ENCODE data around the gene SPTBN1.
A peak's percentile ranks its signal among the peaks of the same experiment; 100 is the strongest.
"Not testable (repeated sequence)": the region's sequence is repeated elsewhere in the genome, so short reads cannot be mapped to it uniquely, and the experiment has no call there.

The SPTBN1 gene

DNA sequence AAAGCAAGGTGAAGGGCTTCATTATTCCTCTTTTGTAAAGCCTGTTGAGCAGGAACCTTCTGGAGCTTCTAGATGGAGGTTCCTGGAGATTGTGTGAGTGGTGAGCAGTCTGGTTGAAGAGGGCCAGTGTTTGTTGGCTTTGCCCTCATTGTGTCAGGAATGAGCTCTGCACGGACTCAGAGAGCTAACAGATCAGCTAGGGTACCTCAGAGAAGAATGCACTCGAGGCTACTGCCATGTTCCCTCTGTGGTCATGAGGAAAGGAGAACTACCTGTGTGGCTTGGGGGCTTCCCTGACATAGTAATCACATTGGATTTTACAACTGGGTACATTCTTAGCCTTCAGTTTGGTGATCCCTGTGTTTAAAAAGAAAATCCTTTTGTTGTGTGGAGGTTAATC lies 46.6 kb downstream of the SPTBN1 start:
- DNase-seq (ENCODE audit: low read depth in 2 of 2) = no peak

GRCh38 chr2:54503192-54503591 lies 47.1 kb downstream of the SPTBN1 start:
- DNase-seq (ENCODE audit: low read depth in 2 of 2) = no peak

GRCh38 chr2:54503828-54504227 lies 47.7 kb downstream of the SPTBN1 start:
- DNase-seq (ENCODE audit: low read depth in 2 of 2) = no peak

GRCh38 chr2:54504866-54505265 lies 48.7 kb downstream of the SPTBN1 start:
- no peak for DNase-seq (ENCODE audit: low read depth in 2 of 2)

DNA sequence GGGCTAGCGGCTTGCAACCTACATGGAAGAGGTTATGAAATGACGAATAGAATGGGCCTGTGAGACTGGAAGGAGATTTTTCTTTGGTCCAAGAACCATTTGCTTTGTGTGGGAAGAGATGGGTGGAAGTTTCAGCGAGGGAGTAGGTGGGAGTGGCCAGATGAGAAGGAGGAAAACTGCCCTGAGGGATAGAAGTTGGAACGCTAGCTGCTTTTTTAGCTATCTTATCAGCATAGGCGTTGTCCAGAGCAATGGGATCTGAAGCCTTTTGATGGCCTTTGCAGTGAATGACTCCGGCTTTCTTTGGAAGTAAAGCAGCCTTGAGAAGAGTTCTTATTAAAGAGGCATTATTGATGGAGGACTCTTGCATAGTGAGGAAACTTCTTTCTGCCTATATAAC lies 52.4 kb downstream of the SPTBN1 start:
- DNase-seq (ENCODE audit: low read depth in 2 of 2) = no peak

DNA sequence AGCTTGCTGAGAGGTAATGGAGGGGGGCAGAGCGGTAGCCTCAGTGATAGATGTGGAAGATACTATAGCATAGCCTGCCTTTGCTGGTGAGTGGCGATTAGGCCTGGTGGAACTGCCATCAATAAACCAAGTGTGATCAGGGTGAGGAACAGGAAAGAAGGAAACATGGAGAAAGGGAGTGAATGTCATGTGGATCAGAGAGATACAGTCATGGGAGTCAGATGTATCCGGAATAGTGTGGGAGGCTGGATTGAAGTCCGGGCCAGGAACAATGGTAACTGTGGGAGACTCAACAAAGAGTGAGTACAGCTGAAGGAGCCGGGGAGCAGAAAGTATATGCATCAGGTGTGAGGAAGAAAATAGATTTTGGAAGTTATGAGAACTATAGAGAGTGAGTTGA lies 52.9 kb downstream of the SPTBN1 start:
- DNase-seq (ENCODE audit: low read depth in 2 of 2) = not testable (repeated sequence)

GRCh38 chr2:54510916-54511315 lies 54.8 kb downstream of the SPTBN1 start:
- no peak for DNase-seq (ENCODE audit: low read depth in 2 of 2)

DNA sequence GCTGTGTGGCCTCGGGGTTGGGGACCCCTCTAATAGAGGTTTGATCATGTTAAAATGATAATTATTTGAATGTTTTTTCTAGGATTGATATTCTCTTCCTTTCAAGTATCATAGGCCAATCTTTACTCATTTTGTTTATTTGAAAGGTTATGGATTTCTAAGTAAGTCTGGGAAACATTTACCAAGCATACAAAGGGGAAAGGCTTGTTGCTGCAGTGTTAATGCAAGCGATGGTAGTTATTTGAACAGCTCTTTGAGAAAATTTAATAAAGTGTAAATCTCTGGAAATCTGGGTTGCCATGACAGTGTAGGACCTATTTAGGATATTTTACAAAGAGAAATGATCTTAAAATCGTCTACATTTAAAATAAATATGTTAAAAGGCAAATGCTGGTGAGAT lies 56.1 kb downstream of the SPTBN1 start:
- DNase-seq (ENCODE audit: low read depth in 2 of 2) = no peak

GRCh38 chr2:54512663-54513362 lies 56.7 kb downstream of the SPTBN1 start:
- no peak for DNase-seq (ENCODE audit: low read depth in 2 of 2)

DNA sequence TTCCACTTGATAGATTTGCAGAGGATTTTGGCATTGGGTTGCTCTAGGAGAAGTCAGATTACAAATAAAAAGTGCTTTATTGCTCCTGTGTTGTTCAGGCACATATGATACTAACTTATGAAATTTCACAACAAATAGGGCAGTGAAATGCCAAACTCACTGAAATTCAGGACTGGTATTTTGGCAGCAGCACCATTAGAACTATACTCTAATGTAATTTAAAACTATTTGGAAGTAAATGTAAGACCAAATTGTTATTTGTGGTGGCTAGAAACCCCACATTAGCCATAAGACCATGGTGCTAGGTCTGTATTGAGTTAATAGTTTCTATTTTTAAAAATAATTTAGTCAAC lies 57.2 kb downstream of the SPTBN1 start:
- DNase-seq (ENCODE audit: low read depth in 2 of 2) = no peak

- no peak for DNase-seq (ENCODE audit: low read depth in 2 of 2)
Measured at GRCh38 chr2:54514822-54515569, 58.9 kb downstream of the SPTBN1 start.

DNA sequence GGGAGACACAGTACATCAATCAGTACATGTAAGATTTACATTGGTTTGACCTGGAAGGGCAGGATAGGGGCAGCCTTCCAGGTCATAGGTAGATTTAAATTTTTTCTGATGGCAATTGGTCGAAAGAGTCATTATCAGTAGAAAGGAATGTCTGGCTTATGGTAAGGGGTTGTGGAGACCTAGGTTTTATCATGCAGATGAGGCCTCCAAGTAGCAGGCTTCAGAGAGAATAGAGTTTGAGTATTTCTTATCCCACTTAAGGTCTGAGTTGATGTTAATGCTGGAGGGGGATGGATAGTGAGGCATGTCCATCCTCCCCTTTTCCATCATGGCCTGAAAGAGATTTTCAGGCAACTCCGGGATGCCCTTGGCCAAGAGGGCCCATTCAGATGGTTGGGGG lies 60.7 kb downstream of the SPTBN1 start:
- no peak for DNase-seq (ENCODE audit: low read depth in 2 of 2)

- not testable (repeated sequence) for DNase-seq (ENCODE audit: low read depth in 2 of 2)
Measured at GRCh38 chr2:54518016-54518415, 61.9 kb downstream of the SPTBN1 start.

GRCh38 chr2:54518430-54518829 lies 62.3 kb downstream of the SPTBN1 start:
- DNase-seq (ENCODE audit: low read depth in 2 of 2) = no peak

- DNase-seq (ENCODE audit: low read depth in 2 of 2) = no peak
Measured at GRCh38 chr2:54519841-54520459, 63.8 kb downstream of the SPTBN1 start.

GRCh38 chr2:54520687-54521086 lies 64.6 kb downstream of the SPTBN1 start:
- DNase-seq (ENCODE audit: low read depth in 2 of 2) = peak; percentile 86 to 89

DNA sequence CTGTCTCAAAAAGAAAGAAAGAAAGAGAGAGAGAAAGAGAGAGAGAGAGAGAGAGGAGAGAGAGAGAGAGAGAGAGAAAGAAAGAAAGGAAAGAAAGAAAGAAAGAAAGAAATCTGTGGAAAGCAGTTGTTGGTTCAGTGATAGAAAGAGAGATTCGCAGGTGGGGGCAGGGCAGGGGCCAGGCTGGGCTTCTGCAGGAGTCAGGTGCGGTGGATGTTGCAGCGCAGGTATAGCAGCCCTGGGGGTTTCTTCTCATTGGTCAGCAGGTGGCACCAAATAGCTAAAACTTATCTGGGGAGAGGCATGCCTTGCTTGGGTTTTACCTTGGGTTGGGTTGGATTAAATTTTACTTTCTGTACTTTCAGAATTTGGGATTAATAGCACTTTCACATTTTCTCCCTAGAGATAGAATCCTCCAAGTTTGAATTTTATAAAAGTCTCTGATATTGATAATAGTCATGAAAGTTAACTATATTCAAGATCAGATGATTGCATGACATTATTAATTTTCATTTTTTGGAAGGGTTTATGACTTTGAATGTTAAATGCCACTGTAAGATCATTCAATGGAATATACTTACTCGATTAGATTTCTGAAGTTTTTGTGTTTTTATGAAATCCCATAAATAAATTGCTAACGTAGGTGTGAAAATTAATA lies 66.6 kb downstream of the SPTBN1 start:
- DNase-seq (ENCODE audit: low read depth in 2 of 2) = no peak

- DNase-seq (ENCODE audit: low read depth in 2 of 2) = no peak
Measured at GRCh38 chr2:54523324-54523959, 67.3 kb downstream of the SPTBN1 start.

DNA sequence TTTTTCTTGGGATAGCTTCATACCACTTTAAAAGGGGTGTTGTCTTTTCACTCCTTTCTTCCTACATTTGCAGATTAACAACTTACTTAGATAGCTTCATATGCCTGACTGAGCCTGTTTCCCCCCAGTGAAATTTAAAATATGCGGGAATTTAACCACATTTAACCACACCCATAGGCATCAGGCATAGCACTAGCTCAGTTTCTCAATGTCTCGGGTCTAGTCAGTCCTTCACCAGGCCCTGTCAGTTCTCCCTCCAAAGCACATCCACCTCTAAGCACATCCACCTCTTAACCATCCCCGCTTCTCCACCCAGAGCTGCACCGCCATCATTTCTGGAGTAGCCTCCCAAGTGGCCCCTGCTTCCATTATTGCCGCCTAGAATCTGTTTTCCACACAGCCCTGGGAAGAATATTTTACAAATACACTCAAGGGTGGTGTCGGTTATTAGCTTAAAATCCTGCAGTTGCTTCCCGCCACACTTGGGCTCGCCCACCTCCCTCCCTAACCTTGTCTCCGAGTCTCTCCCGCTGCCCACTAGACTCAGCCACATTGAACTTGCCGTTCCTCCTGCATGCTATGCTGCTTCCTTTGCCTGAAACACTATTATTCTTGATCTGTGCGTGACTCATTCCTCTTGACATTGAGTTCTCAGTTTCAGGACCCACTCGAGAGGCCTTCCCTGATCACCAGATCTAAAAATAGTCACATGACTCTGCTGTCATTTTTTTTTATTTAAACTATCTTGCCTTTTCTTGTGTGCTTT lies 68.3 kb downstream of the SPTBN1 start:
- peak; percentile 62 to 67 for DNase-seq (ENCODE audit: low read depth in 2 of 2)

- no peak for DNase-seq (ENCODE audit: low read depth in 2 of 2)
Measured at GRCh38 chr2:54525321-54525720, 69.2 kb downstream of the SPTBN1 start.

GRCh38 chr2:54526226-54526879 lies 70.2 kb downstream of the SPTBN1 start:
- DNase-seq (ENCODE audit: low read depth in 2 of 2) = no peak
